ENCODE data around the gene BICRA. TPM values are rescaled to one million over a fixed set of nuclear protein-coding genes. Genes with fewer than 3 reads are reported as not detected.
A peak's percentile ranks its signal among the peaks of the same experiment; 100 is the strongest.

Gene BICRA
- total and polyA plus RNA-seq, 9 of the 15 experiments (the other 6 are each of a cell fraction or from before 2014, with no cell fraction given) = 0.01 to 8.8 (median 1.2) TPM

GRCh38 chr19:47707135-47707925, 98.4 kb downstream of the BICRA start (continued):
- TF ChIP-seq MED1 (CRISPR knock-in tag; IDR thresholded peaks at IDR 0.05; ENCODE audit: borderline replicate concordance) = no peak
- no peak for TF ChIP-seq POLR2AphosphoS5 (IDR thresholded peaks at IDR 0.05; ENCODE audit: control insufficient read depth, insufficient read depth, low read depth, low read length)
- TF ChIP-seq XRCC5 (IDR thresholded peaks at IDR 0.05; ENCODE audit: low read depth, low read length) = peak; percentile 75; the same call in 1 of the 2 replicates
- TF ChIP-seq, protein P1, sequence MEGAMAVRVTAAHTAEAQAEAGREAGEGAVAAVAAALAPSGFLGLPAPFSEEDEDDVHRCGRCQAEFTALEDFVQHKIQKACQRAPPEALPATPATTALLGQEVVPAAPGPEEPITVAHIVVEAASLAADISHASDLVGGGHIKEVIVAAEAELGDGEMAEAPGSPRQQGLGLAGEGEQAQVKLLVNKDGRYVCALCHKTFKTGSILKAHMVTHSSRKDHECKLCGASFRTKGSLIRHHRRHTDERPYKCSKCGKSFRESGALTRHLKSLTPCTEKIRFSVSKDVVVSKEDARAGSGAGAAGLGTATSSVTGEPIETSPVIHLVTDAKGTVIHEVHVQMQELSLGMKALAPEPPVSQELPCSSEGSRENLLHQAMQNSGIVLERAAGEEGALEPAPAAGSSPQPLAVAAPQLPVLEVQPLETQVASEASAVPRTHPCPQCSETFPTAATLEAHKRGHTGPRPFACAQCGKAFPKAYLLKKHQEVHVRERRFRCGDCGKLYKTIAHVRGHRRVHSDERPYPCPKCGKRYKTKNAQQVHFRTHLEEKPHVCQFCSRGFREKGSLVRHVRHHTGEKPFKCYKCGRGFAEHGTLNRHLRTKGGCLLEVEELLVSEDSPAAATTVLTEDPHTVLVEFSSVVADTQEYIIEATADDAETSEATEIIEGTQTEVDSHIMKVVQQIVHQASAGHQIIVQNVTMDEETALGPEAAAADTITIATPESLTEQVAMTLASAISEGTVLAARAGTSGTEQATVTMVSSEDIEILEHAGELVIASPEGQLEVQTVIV (CRISPR knock-in tag; IDR thresholded peaks at IDR 0.05; ENCODE audit: borderline replicate concordance) = no peak
- TF ChIP-seq TSHZ1 (CRISPR knock-in tag; IDR thresholded peaks at IDR 0.05) = no peak
- TF ChIP-seq, protein P2, sequence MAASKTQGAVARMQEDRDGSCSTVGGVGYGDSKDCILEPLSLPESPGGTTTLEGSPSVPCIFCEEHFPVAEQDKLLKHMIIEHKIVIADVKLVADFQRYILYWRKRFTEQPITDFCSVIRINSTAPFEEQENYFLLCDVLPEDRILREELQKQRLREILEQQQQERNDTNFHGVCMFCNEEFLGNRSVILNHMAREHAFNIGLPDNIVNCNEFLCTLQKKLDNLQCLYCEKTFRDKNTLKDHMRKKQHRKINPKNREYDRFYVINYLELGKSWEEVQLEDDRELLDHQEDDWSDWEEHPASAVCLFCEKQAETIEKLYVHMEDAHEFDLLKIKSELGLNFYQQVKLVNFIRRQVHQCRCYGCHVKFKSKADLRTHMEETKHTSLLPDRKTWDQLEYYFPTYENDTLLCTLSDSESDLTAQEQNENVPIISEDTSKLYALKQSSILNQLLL (CRISPR knock-in tag; IDR thresholded peaks at IDR 0.05; ENCODE audit: borderline replicate concordance) = no peak
- no peak for TF ChIP-seq TCF7 (IDR thresholded peaks at IDR 0.05; ENCODE audit: borderline replicate concordance)
- TF ChIP-seq ZBTB49 (CRISPR knock-in tag; IDR thresholded peaks at IDR 0.05; ENCODE audit: borderline replicate concordance) = no peak
- no peak for TF ChIP-seq CUX1 (CRISPR knock-in tag; IDR thresholded peaks at IDR 0.05)
- no peak for TF ChIP-seq NFATC3 (IDR thresholded peaks at IDR 0.05)

Measured in K562 (cell line).